Thoracic aorta (tissue), 2 donors: ENCODE data around the gene SMYD2. TPM values are rescaled to one million over a fixed set of nuclear protein-coding genes. Genes with fewer than 3 reads are reported as not detected.

Experiments
- ATAC-seq: fragments of 150-250 bp; one replicate; pipeline ENCODE4 v1.8.0; 2017; ENCODE audit warnings: low read depth; ENCODE audit not compliant: insufficient number of reproducible peaks, low FRiP score
- DNase-seq: peaks from one replicate; pipeline ENCODE4 v3.0.0-alpha.2; 2020; ENCODE audit warnings: low spot score
- H3K27ac ChIP-seq, 2 donors: fragments of 200-600 bp; sonication (generic); 1 replicate in 1 of 2; 2 replicates in 1 of 2; pipeline ENCODE4 v1.5.1; 2016; ENCODE audit warnings: mild to moderate bottlenecking in 2 of 2, moderate library complexity in 2 of 2
- H3K27me3 ChIP-seq: fragments of 200-600 bp; sonication (generic); replicated peaks from 2 replicates; pipeline ENCODE4 v1.6.0; 2016; ENCODE audit warnings: mild to moderate bottlenecking; ENCODE audit not compliant: insufficient read depth
- H3K36me3 ChIP-seq: fragments of 200-600 bp; sonication (generic); one replicate; pipeline ENCODE4 v1.5.1; 2016
- H3K4me1 ChIP-seq, 2 donors: fragments of 200-600 bp; sonication (generic); 1 replicate in 1 of 2; 2 replicates in 1 of 2; pipeline versions ENCODE4 v1.5.1 to v1.6.0; 2016; ENCODE audit warnings: low read depth in 2 of 2, mild to moderate bottlenecking in 1 of 2; ENCODE audit not compliant: control insufficient read depth in 1 of 2
- H3K4me3 ChIP-seq: fragments of 200-600 bp; sonication (generic); 2 replicates; pipeline ENCODE4 v1.5.1; 2016; ENCODE audit warnings: mild to moderate bottlenecking
- H3K9me3 ChIP-seq: fragments of 200-600 bp; sonication (generic); 2 replicates; pipeline ENCODE4 v1.5.1; 2016
- CTCF ChIP-seq: fragments of 200-600 bp; sonication (generic); IDR thresholded peaks from one replicate; pipeline ENCODE4 v1.5.1; 2019; ENCODE audit warnings: antibody characterized with exemption
- total RNA-seq, 2 donors: library from RNA; depleted of rRNA; stranded (reverse); fragments of >200 nt; gene quantifications; one replicate each; pipeline versions ENCODE4 v1.1.0 to v1.2.3, GENCODE V29; 2016

The SMYD2 gene
- total RNA-seq, 2 donors from 2014 or later: 10.9 to 13.4 TPM

DNA sequence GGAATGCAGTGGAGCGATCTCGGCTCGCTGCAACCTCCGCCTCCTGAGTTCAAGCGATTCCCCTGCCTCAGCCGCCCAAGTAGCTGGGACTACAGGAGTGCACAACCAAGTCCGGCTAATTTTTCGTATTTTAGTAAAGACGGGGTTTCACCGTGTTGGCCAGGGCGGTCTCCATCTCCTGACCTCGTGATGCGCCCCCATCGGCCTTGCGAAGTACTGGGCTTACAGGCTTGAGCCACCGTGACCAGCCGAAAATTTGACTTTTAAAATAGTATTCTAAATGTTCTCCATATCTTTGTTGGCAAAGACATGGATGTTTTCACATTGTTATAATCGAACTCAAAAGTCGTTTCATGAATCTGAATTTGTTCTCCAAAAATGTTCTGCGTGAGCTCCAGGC, 36.7 kb upstream of the SMYD2 start:
- Histone ChIP-seq H3K27me3 (no peaks in the 10 kb centered on the region), H3K9me3 (no peaks in the 10 kb centered on the region), H3K4me1 (no peaks in the 10 kb centered on the region), H3K36me3 (no peaks in the 10 kb centered on the region), H3K27ac (no peak overlapping the region), H3K4me3 (no peak overlapping the region)
- no peak for ATAC-seq
- DNase-seq: no peak
- no peak for TF ChIP-seq CTCF

DNA sequence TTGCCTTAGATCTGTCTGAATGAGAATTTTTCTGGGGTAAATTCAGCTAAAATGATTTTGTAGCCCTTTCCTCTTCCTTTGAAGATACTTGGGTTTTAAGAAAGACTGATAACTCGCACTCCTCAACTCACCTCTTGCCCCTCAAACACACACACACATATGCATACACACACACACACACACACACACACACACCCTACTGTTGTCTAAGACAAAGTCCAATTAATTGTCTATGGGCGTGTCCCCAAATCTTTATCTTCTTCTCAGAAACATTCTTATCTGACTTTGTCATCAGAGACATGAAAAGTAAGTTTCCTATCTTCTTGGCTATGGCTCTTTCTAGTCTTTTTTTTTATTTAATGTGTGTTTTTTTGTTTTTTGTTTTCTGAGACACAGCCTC, 36.1 kb upstream of the SMYD2 start:
- H3K9me3 ChIP-seq: no peaks in the 10 kb centered on the region
- H3K27me3 ChIP-seq: no peaks in the 10 kb centered on the region
- H3K4me1 ChIP-seq: no peaks in the 10 kb centered on the region
- no peak for ATAC-seq
- no peak for TF ChIP-seq CTCF
- no peak for DNase-seq
- no peak overlapping the region for H3K4me3 ChIP-seq
- H3K27ac ChIP-seq: no peak overlapping the region
- H3K36me3 ChIP-seq: no peaks in the 10 kb centered on the region

DNA sequence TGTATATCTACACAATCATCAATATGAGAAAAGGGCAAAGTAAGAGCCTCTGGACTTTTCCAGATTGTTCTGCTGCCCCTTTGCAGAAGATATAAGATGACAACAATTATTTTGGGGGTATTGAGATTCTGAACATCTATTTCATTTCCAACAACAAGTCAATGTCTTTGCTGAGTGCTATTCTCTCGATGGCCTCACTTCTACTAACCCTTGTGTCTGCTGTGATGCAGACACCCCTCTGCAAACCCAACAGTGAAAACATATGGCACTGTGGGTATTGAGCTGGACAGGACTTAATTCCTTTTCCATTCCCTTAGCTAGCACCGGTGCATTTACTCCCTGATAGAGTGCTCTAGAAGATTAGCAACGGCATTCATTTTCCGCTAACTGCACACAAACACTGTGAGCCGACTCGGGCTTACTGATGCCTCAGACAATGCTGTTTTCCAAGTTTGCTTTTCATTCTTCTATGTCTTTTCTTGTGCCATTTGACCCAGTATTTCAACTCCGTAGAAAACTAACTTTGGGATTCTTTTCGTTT, 33.4 kb upstream of the SMYD2 start:
- no peak for ATAC-seq
- no peak overlapping the region for H3K4me3 ChIP-seq
- no peak for DNase-seq
- H3K4me1 ChIP-seq: no peaks in the 10 kb centered on the region
- no peak overlapping the region for H3K27ac ChIP-seq
- peaks cover 3% of the 10 kb centered on the region for H3K27me3 ChIP-seq
- H3K9me3 ChIP-seq: no peaks in the 10 kb centered on the region
- TF ChIP-seq CTCF: no peak
- H3K36me3 ChIP-seq: no peaks in the 10 kb centered on the region

GRCh38 chr1:214248311-214249085, 32.5 kb upstream of the SMYD2 start:
- H3K36me3 ChIP-seq: no peaks in the 10 kb centered on the region
- no peak overlapping the region for H3K27ac ChIP-seq
- peaks cover 3% of the 10 kb centered on the region for H3K27me3 ChIP-seq
- no peaks in the 10 kb centered on the region for H3K9me3 ChIP-seq
- ATAC-seq (no peak), DNase-seq (no peak)
- H3K4me1 ChIP-seq: no peaks in the 10 kb centered on the region
- H3K4me3 ChIP-seq: no peak overlapping the region
- no peak for TF ChIP-seq CTCF

- H3K4me1 ChIP-seq: no peaks in the 10 kb centered on the region
- ATAC-seq (no peak), DNase-seq (no peak)
- no peak overlapping the region for H3K27ac ChIP-seq
- no peaks in the 10 kb centered on the region for H3K36me3 ChIP-seq
- no peaks in the 10 kb centered on the region for H3K9me3 ChIP-seq
- H3K27me3 ChIP-seq: peaks cover 3% of the 10 kb centered on the region
- TF ChIP-seq CTCF: no peak
- H3K4me3 ChIP-seq: no peak overlapping the region
Observed at GRCh38 chr1:214249651-214250050, 31.3 kb upstream of the SMYD2 start.
